GM18907 (cell line): ENCODE results near the gene TSR3.

Experiments
- ATAC-seq: cut with Tn5 transposase; IDR thresholded peaks from one replicate; pipeline ENCODE4 v1.9.1; 2021; ENCODE audit warnings: mild to moderate bottlenecking, moderate library complexity; ENCODE audit not compliant: unreplicated experiment

Gene TSR3

DNA sequence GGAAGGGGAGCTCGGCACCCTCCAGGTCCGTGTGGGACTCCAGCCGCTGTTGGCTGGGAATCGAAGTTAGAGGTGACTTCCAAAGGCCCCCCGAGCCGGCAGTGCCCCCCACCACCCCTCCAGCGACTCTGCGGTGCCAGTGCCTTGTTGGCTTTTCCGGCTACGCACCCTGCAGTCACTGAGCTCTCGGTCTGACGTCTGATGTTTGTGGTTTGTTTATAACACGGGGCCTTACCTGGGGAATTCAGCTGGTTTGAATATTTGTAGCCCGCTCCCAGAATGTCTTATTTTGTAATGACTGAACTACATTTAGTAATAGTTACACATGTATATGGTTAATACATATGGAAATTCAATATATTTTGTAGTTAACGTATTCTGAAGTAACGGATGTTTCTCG, 25.3 kb downstream of the TSR3 start:
- no peak for ATAC-seq

DNA sequence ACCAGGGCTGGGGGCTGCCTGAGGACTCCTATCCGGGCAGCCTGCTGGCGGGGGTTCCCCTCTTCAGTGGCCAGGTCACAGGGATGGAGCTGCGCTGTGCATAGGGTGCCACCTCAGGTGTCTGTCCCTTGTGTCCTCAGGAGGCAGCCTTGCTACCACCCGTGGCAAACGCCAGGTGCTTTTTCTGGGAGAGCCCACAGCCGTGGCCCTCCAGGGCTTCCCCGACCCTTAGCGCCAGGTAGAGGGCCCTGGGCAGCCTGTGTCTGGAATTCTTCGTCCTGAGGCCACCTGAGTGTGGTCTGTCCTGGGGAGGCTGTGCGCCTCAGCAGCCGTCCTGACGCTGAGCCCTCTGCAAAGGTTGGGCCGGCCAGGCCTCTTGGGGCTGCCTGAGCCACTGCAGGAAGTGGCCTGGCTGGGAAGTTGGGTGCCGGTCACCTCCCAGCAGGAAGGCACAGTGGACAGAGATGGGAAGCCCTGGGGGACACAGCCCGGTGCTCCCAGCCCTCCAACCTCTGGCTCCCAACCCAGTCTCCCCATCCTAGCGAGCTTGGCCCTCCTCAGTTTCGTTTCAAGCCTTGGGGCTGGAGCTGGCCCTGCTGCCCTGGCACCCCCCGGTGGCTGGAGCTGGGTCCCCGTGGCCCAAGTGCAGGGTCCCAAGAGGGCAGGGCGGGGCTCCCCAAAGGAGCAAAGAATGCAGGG, 25.9 kb downstream of the TSR3 start:
- ATAC-seq, result no peak

DNA sequence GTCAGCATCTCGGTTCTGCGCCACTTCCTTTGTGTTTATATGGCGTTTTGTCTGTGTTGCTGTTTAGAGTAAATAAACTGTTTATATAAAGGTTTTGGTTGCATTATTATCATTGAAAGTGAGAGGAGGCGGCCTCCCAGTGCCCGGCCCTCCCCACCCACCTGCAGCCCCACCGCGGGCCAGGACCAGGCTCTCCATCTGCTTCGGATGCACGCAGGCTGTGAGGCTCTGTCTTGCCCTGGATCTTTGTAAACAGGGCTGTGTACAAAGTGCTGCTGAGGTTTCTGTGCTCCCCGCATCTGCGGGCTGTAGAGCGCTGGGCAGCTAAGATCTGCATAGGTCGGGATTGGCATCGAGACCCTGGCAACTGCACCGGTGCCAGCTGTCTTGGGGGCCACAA, 26.4 kb downstream of the TSR3 start:
- ATAC-seq, result no peak

GRCh38 chr16:1324286-1324826, 27.3 kb downstream of the TSR3 start:
- no peak for ATAC-seq

- ATAC-seq, result no peak
Observed at GRCh38 chr16:1323296-1324239, 28.1 kb downstream of the TSR3 start.

DNA sequence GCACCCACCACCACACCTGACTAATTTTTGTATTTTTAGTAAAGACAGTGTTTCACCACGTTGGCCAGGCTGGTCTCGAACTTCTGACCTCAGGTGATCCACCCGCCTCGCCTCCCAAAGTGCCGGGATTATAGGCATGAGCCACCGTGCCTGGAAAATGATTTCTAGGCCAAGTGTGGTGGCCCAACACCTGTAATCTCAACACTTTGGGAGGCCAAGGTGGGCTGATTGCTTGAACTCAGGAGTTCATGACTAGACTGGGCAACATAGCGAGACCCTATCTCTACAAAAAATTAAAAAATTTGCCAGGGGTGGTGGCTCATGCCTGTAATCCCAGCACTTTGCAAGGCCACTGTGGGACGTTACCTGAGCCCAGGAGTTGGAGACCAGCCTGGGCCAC, 29.3 kb downstream of the TSR3 start:
- ATAC-seq, result no peak

DNA sequence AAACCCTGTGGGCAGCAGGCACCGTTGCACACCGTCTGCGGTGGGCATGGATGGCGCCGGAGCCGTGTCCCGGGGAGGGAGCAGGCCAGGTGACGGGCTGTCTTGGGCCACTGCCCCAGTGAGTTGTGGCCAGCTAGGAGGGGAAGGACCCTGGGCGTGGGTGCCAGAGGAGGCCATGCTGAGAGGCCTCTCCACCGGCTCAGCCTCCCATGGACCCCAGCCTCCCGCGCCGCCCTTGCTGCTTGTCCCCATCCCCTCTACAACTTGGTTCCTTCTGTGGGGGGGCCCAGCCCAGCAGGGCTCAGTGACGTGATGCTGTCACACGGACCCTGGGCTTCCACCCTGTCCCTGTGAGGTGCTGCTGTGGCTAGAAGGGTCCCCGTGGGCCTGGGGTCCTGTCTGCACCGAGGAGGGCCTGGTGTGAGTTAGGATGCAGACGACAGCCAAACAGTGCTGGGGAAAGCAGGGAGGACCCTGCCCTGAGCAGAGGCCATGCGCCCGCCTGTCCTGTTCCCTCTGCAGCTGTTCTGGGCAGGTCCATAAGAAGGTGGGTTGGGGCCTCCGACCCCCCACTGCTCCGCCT, 30.9 kb downstream of the TSR3 start:
- no peak for ATAC-seq

DNA sequence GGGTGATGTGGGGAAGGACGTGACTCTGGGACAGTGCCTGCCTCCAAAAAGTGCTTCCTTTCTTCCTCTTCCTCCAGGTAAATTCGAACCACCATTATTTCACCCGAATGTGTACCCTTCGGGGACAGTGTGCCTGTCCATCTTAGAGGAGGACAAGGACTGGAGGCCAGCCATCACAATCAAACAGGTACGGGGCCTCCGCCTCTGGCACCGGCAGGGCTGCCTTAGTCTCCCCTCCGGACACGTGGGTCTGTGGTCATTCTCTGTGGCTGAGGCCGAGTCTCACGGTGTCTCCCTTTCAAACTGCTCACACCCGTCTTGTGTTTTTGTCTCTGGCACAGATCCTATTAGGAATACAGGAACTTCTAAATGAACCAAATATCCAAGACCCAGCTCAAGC, 31.6 kb downstream of the TSR3 start:
- no peak for ATAC-seq

- ATAC-seq, result no peak
Observed at GRCh38 chr16:1319041-1319440, 32.6 kb downstream of the TSR3 start.

DNA sequence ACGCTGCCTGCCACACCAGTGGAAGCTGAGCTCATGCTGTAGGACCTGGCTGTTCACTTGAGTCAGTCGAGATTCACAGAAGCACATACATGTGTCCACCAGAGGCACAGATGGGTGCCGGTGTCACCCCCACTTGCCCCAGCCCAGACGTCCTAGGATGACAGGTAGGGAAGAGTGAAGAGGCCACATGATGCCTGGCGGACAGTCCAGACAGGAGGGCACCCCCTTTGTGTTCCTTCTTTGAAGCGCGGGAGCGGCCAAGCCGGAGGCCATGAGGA, 33.5 kb downstream of the TSR3 start:
- no peak for ATAC-seq

DNA sequence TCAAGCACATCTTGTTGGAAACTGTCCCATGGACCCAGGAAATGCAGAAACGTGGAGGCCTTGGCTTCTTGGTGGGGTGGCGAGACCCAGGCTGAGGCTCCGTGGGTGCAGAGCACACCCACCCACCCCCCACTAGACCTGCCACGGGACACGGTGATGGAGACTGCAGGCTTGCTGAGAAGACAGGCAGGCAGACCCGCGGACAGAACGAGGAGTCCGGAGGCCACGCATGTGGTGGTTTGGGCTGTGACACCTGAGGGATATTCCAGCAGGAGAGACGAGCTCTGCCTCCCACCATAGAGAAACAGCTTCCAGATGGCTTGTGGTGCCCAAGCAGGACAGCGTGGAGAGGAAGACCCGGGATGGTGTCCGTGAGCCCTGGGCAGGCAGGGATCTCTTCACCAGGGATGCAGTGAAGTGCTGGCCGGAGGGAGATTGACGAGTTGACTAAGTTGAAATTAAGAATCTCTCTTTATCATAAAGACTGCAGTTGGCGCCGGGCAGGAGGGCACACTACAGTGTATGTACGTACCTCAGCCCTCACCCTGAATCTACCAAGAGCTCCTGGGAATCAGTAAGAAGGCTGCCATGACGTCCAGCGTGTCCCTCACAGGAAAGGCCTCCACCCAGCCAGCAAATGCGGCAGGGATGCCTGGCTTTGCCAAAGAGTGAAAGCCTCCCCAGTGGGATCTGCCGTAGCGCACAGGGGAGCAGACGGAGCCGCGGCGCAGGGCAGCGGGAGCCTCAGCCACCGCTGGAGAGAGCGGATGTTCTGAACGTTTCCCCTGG, 34.0 kb downstream of the TSR3 start:
- ATAC-seq, result no peak

DNA sequence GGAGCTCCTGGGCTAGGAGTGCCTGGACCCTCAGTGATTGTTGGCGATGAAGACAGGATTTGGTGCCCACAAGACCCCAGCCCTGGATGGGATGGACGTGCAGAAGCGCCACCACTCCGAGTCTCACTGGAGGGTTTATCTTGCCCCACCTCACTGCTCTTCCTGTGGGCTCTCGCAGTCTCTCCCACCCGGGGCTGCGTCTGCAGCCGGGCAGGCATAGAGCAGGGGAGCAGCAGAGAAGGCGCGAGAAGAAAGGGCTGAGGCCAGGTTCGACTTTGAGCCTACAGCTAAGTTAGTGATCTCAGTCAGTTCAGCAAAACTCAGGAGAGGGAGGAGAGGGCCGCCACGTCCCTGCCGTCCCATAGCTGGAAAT, 35.7 kb downstream of the TSR3 start:
- no peak for ATAC-seq

DNA sequence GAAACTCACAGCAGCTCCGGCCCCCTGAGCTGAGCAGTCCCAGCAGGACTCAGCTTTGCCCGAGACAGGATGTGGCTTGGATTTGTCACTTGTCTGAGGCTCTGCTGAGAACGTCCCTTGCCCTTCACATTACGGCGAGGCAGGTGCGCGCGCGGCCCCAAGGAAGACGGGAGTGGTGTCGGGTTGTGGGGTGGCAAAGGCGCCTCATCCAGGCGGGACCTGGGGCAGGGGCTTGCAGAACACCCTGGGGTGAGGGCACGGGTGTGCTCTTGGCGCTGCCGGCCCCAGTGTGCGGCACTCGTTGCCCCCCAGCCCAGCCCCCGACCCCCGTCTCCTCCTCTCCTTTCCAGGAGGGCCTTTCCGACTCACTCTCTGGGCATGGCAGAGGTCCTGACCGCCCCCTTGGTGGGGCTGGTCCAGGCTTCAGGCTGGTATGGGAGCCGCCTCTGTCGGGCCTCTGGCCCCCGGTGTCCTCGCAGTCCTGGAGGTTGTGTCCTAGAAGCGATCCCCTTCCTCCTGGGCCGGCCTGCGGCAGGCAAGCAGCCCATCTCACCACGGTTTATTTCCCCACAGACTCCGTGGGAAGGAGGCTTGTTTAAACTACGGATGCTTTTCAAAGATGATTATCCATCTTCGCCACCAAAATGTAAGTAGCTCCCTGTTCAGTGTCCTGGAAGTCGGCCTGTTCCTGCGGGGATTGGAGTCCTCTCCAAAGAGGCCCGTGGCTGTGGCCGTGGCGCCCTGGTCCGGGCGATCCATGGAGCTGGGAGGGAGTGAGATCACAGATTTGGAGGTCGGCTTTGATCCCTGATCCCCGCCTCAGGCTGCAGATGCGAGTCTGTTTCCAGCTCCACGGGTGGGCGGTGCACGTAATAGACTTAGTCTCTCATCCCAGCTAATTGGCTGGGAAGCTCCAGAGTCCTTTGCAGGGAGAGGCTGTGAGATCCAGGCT, 36.3 kb downstream of the TSR3 start:
- ATAC-seq, result no peak

- no peak for ATAC-seq
Observed at GRCh38 chr16:1314399-1315068, 37.1 kb downstream of the TSR3 start.

- no peak for ATAC-seq
Observed at GRCh38 chr16:1313721-1314369, 37.8 kb downstream of the TSR3 start.

GRCh38 chr16:1312903-1313302, 38.8 kb downstream of the TSR3 start:
- no peak for ATAC-seq

DNA sequence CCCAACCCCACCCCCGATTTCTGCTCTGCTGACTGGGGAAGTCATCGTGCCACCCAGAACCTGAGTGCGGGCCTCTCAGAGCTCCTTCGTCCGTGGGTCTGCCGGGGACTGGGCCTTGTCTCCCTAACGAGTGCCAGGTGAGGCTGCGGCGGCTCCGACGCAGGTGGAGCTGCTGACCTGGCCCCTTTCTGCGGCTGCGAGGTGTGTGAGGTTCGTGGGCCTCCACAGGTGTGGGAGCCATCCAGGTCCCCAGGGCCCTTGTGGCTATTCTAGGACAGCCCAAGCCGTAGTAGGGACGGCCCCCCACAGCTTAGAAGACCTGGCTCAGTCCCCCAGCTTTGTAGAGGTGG, 39.2 kb downstream of the TSR3 start:
- no peak for ATAC-seq

GRCh38 chr16:1311738-1312466, 39.8 kb downstream of the TSR3 start:
- ATAC-seq, result no peak
